ENCODE results near the gene TPCN2. TPM values are rescaled to one million over a fixed set of nuclear protein-coding genes. Genes with fewer than 3 reads are reported as not detected.

The TPCN2 gene
- total and polyA plus RNA-seq, 4 experiments from 2014 or later, result 6.6 to 23.0 (median 14.8) TPM

DNA sequence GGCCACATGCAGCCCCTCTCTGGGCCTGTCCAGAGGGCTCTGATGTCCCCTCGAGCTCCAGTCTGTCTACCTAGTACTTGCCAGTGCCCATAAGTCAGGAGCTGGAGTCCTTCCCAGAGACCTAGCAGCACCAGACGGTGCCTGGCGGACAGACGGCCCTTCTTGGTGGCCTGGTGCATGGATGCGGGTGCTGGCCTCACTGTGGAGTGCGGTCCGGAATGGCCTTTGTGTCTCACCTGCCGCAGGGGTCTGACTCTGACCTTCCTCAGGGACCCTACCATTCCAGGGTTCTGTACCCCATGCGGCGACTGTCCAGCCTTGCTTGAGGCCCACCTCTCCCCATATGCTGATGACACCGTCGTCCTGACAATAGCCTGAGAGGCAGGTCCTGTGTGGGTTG lies 77.6 kb downstream of the TPCN2 start:
- Mint-ChIP-seq H3K27me3 (no peaks in the 10 kb centered on the region), H3K4me3 (no peak overlapping the region), H3K27ac (no peak overlapping the region), H3K36me3 (peaks cover 0 to 3% of the 10 kb centered on the region in 2 donors), H3K4me1 (peaks cover 22 to 50% (median 41%) of the 10 kb centered on the region in 4 donors), H3K9me3 (peaks cover 0 to 16% (median 6%) of the 10 kb centered on the region in 8 donors)
- CTCF ChIA-PET (ENCODE audit: partially characterized antibody), result no interaction called here
- intact Hi-C loops (cut with micrococcal nuclease), result no loop called here
- H3K36me3 ChIP-seq (ENCODE audit: insufficient read depth, low read length), result no peaks in the 10 kb centered on the region
- H3K4me3 ChIP-seq (ENCODE audit: low read length in 2 of 2), result no peak overlapping the region
- peaks cover 45% of the 10 kb centered on the region for H3K4me1 ChIP-seq (ENCODE audit: insufficient read depth, low read length)
- POLR2A ChIA-PET (ENCODE audit: partially characterized antibody), result no interaction called here
- no peak for DNase-seq
- H3K27me3 ChIP-seq (ENCODE audit: insufficient read depth, low read length), result no peaks in the 10 kb centered on the region
- no peaks in the 10 kb centered on the region for H3K9me3 ChIP-seq (ENCODE audit: control insufficient read depth in 1 of 2, low read length in 2 of 2)
- H3K27ac ChIP-seq (ENCODE audit: low read depth, low read length), result no peak overlapping the region

DNA sequence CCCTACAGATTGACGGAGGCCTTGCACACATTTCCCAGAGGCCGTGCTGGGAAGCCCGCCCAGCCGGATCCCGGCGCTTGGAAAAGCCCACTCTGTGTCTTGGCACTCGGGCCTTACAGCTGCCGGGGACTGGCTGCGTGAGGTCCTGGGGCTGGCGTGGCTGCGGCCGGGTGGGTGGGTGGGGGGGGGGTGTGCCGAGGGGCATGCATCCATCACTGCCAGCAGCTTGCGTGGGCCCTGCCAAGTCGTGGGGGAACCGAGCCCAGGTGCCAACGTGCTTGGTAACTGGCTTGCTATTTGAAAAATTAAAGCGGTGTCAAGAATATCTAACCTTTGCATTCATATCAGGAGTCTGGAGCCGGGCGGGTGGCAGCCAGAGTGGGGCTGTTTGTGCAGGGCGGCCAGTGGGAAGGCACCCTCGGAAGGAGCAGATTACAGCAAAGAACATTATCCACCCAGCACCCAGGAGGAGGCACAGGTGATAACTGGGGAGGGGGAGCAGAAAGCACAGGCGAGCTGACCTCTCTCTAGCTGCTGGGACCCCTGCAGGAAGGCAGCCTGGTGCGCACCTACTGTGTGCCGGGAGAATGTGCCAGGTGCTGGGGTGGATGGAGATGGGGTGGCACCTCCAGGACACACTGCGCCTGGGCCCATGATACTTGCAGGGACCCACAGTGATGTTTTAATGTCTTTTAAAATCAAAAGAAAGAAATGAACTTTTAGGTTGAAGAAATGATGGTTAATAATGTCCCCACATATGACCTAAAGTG lies 78.5 kb downstream of the TPCN2 start:
- ChIA-PET POLR2A (ENCODE audit: partially characterized antibody) (no interaction called here), CTCF (ENCODE audit: partially characterized antibody) (no interaction called here)
- Mint-ChIP-seq H3K27me3 (no peaks in the 10 kb centered on the region), H3K9me3 (peaks cover 0 to 16% (median 6%) of the 10 kb centered on the region in 8 donors), H3K27ac (no peak overlapping the region), H3K4me1 (peaks cover 20 to 42% (median 34%) of the 10 kb centered on the region in 4 donors), H3K4me3 (no peak overlapping the region), H3K36me3 (peaks cover 0 to 3% of the 10 kb centered on the region in 2 donors)
- intact Hi-C loops (cut with micrococcal nuclease), result no loop called here
- no peak for DNase-seq
- Histone ChIP-seq H3K9me3 (ENCODE audit: control insufficient read depth in 1 of 2, low read length in 2 of 2) (no peaks in the 10 kb centered on the region), H3K4me1 (ENCODE audit: insufficient read depth, low read length) (peaks cover 38% of the 10 kb centered on the region), H3K27ac (ENCODE audit: low read depth, low read length) (no peak overlapping the region), H3K27me3 (ENCODE audit: insufficient read depth, low read length) (no peaks in the 10 kb centered on the region), H3K36me3 (ENCODE audit: insufficient read depth, low read length) (no peaks in the 10 kb centered on the region), H3K4me3 (ENCODE audit: low read length in 2 of 2) (no peak overlapping the region)

- no peaks in the 10 kb centered on the region for H3K27me3 Mint-ChIP-seq
- CTCF ChIA-PET (ENCODE audit: partially characterized antibody), result no interaction called here
- peaks cover 0 to 3% of the 10 kb centered on the region in 2 donors for H3K36me3 Mint-ChIP-seq
These were observed 79.2 kb downstream of the TPCN2 start for GRCh38 chr11:69127884-69128283.

GRCh38 chr11:69129053-69129452 lies 80.3 kb downstream of the TPCN2 start:
- peaks cover 22% of the 10 kb centered on the region for H3K4me1 ChIP-seq (ENCODE audit: insufficient read depth, low read length)
- intact Hi-C loops (cut with micrococcal nuclease), result no loop called here
- H3K36me3 ChIP-seq (ENCODE audit: insufficient read depth, low read length), result no peaks in the 10 kb centered on the region
- peaks cover 0 to 3% of the 10 kb centered on the region in 2 donors for H3K36me3 Mint-ChIP-seq
- H3K27me3 ChIP-seq (ENCODE audit: insufficient read depth, low read length), result no peaks in the 10 kb centered on the region
- H3K27me3 Mint-ChIP-seq, result no peaks in the 10 kb centered on the region
- POLR2A ChIA-PET (ENCODE audit: partially characterized antibody), result no interaction called here
- DNase-seq, result no peak
- H3K27ac Mint-ChIP-seq, result no peak overlapping the region
- H3K27ac ChIP-seq (ENCODE audit: low read depth, low read length), result no peak overlapping the region
- H3K4me3 Mint-ChIP-seq, result no peak overlapping the region
- no peak overlapping the region for H3K4me3 ChIP-seq (ENCODE audit: low read length in 2 of 2)
- peaks cover 10 to 24% (median 20%) of the 10 kb centered on the region in 4 donors for H3K4me1 Mint-ChIP-seq
- no peaks in the 10 kb centered on the region for H3K9me3 ChIP-seq (ENCODE audit: control insufficient read depth in 1 of 2, low read length in 2 of 2)
- peaks cover 0 to 19% (median 10%) of the 10 kb centered on the region in 8 donors for H3K9me3 Mint-ChIP-seq
- CTCF ChIA-PET (ENCODE audit: partially characterized antibody), result no interaction called here

More at GRCh38 chr11:69127884-69128283, 79.2 kb downstream of the TPCN2 start:
- H3K27ac Mint-ChIP-seq, result no peak overlapping the region
- H3K4me3 Mint-ChIP-seq, result no peak overlapping the region
- Histone ChIP-seq H3K4me1 (ENCODE audit: insufficient read depth, low read length) (peaks cover 32% of the 10 kb centered on the region), H3K4me3 (ENCODE audit: low read length in 2 of 2) (no peak overlapping the region), H3K9me3 (ENCODE audit: control insufficient read depth in 1 of 2, low read length in 2 of 2) (no peaks in the 10 kb centered on the region), H3K27ac (ENCODE audit: low read depth, low read length) (no peak overlapping the region), H3K36me3 (ENCODE audit: insufficient read depth, low read length) (no peaks in the 10 kb centered on the region), H3K27me3 (ENCODE audit: insufficient read depth, low read length) (no peaks in the 10 kb centered on the region)
- H3K4me1 Mint-ChIP-seq, result peaks cover 13 to 36% (median 28%) of the 10 kb centered on the region in 4 donors
- H3K9me3 Mint-ChIP-seq, result peaks cover 0 to 16% (median 6%) of the 10 kb centered on the region in 8 donors
- no peak for DNase-seq
- intact Hi-C loops (cut with micrococcal nuclease), result no loop called here
- POLR2A ChIA-PET (ENCODE audit: partially characterized antibody), result no interaction called here

- Mint-ChIP-seq H3K27me3 (no peaks in the 10 kb centered on the region), H3K4me3 (no peak overlapping the region), H3K4me1 (peaks cover 5 to 18% (median 14%) of the 10 kb centered on the region in 4 donors), H3K27ac (peak overlapping the region in 1 of 7 donors; percentile 55), H3K9me3 (peaks cover 0 to 19% (median 10%) of the 10 kb centered on the region in 8 donors), H3K36me3 (peaks cover 0 to 3% of the 10 kb centered on the region in 2 donors)
- no peaks in the 10 kb centered on the region for H3K27me3 ChIP-seq (ENCODE audit: insufficient read depth, low read length)
- H3K9me3 ChIP-seq (ENCODE audit: control insufficient read depth in 1 of 2, low read length in 2 of 2), result no peaks in the 10 kb centered on the region
- intact Hi-C loops (cut with micrococcal nuclease), result no loop called here
- no peak for DNase-seq
- ChIA-PET POLR2A (ENCODE audit: partially characterized antibody) (no interaction called here), CTCF (ENCODE audit: partially characterized antibody) (no interaction called here)
- no peak overlapping the region for H3K27ac ChIP-seq (ENCODE audit: low read depth, low read length)
- H3K4me1 ChIP-seq (ENCODE audit: insufficient read depth, low read length), result peaks cover 16% of the 10 kb centered on the region
- no peaks in the 10 kb centered on the region for H3K36me3 ChIP-seq (ENCODE audit: insufficient read depth, low read length)
- H3K4me3 ChIP-seq (ENCODE audit: low read length in 2 of 2), result no peak overlapping the region
These were observed 80.9 kb downstream of the TPCN2 start for GRCh38 chr11:69129647-69130046.

DNA sequence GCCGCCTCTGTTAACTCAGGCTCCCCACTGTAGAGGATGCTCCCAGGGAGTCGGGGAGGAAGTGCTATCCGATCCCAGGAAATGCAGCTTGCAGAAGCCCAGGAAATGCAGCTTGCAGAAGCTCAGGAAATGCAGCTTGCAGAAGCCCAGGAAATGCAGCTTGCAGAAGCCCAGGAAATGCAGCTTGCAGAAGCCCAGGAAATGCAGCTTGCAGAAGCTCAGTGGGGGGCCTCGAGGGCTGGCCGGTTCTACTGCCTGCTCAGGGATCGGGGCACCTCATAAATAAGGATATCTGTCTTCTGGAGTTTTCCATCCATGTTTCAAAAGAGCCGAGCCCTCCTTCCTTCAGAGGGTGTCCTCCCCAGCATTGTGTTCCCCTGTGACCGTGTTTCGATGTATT lies 81.9 kb downstream of the TPCN2 start:
- no peak for DNase-seq
- Mint-ChIP-seq H3K4me1 (peaks cover 4 to 15% (median 12%) of the 10 kb centered on the region in 4 donors), H3K36me3 (peaks cover 0 to 3% of the 10 kb centered on the region in 2 donors), H3K27me3 (no peaks in the 10 kb centered on the region), H3K27ac (peak overlapping the region in 2 of 7 donors; percentile 62 to 70), H3K9me3 (peaks cover 0 to 19% (median 10%) of the 10 kb centered on the region in 8 donors), H3K4me3 (no peak overlapping the region)
- Histone ChIP-seq H3K36me3 (ENCODE audit: insufficient read depth, low read length) (no peaks in the 10 kb centered on the region), H3K4me3 (ENCODE audit: low read length in 2 of 2) (no peak overlapping the region), H3K4me1 (ENCODE audit: insufficient read depth, low read length) (peaks cover 13% of the 10 kb centered on the region), H3K27ac (ENCODE audit: low read depth, low read length) (no peak overlapping the region), H3K27me3 (ENCODE audit: insufficient read depth, low read length) (no peaks in the 10 kb centered on the region), H3K9me3 (ENCODE audit: control insufficient read depth in 1 of 2, low read length in 2 of 2) (no peaks in the 10 kb centered on the region)
- CTCF ChIA-PET (ENCODE audit: partially characterized antibody), result no interaction called here
- POLR2A ChIA-PET (ENCODE audit: partially characterized antibody), result no interaction called here
- intact Hi-C loops (cut with micrococcal nuclease), result no loop called here

- H3K27ac Mint-ChIP-seq, result peak overlapping the region in 2 of 7 donors; percentile 62 to 70
- no peak overlapping the region for H3K4me3 Mint-ChIP-seq
- H3K4me1 ChIP-seq (ENCODE audit: insufficient read depth, low read length), result peaks cover 13% of the 10 kb centered on the region
These were observed 82.4 kb downstream of the TPCN2 start for GRCh38 chr11:69131121-69131566.

More at GRCh38 chr11:69131121-69131566, 82.4 kb downstream of the TPCN2 start:
- intact Hi-C loops (cut with micrococcal nuclease), result no loop called here
- Mint-ChIP-seq H3K4me1 (peaks cover 4 to 15% (median 12%) of the 10 kb centered on the region in 4 donors), H3K9me3 (peaks cover 0 to 19% (median 10%) of the 10 kb centered on the region in 8 donors), H3K36me3 (peaks cover 0 to 3% of the 10 kb centered on the region in 2 donors), H3K27me3 (no peaks in the 10 kb centered on the region)
- Histone ChIP-seq H3K27me3 (ENCODE audit: insufficient read depth, low read length) (no peaks in the 10 kb centered on the region), H3K4me3 (ENCODE audit: low read length in 2 of 2) (no peak overlapping the region), H3K36me3 (ENCODE audit: insufficient read depth, low read length) (no peaks in the 10 kb centered on the region), H3K9me3 (ENCODE audit: control insufficient read depth in 1 of 2, low read length in 2 of 2) (no peaks in the 10 kb centered on the region), H3K27ac (ENCODE audit: low read depth, low read length) (no peak overlapping the region)
- ChIA-PET POLR2A (ENCODE audit: partially characterized antibody) (no interaction called here), CTCF (ENCODE audit: partially characterized antibody) (no interaction called here)
- DNase-seq, result no peak

All from CD4-positive, alpha-beta memory T cell (primary cell).